Endodermal cell (in vitro differentiated cells): ENCODE measurements around the gene HRH1. TPM values are rescaled to one million over a fixed set of nuclear protein-coding genes. Genes with fewer than 3 reads are reported as not detected.

ENCODE experiments used
- DNase-seq: peaks from one replicate; pipeline ENCODE4 v3.0.0-alpha.2; 2017
- H3K27ac ChIP-seq: 2 replicates; pipeline ENCODE4 v1.5.1; 2013; ENCODE audit warnings: mild to moderate bottlenecking, low read depth, low read length, moderate library complexity
- H3K27me3 ChIP-seq: 2 replicates; pipeline ENCODE4 v1.6.1; 2013; ENCODE audit warnings: mild to moderate bottlenecking, low read length, moderate library complexity; ENCODE audit not compliant: insufficient read depth, control insufficient read depth, poor library complexity, severe bottlenecking
- H3K36me3 ChIP-seq: 2 replicates; pipeline ENCODE4 v1.7.0; 2013; ENCODE audit warnings: mild to moderate bottlenecking, low read length, moderate library complexity; ENCODE audit not compliant: control insufficient read depth, insufficient read depth
- H3K4me1 ChIP-seq: one replicate; pipeline ENCODE4 v1.7.0; 2013; ENCODE audit warnings: low read length; ENCODE audit not compliant: control insufficient read depth, insufficient read depth
- H3K4me3 ChIP-seq: 2 replicates; pipeline ENCODE4 v1.5.1; 2013; ENCODE audit warnings: mild to moderate bottlenecking, low read length, moderate library complexity
- H3K9ac ChIP-seq: 2 replicates; pipeline ENCODE4 v1.6.1; 2013; ENCODE audit warnings: mild to moderate bottlenecking, low read length, moderate library complexity; ENCODE audit not compliant: poor library complexity, severe bottlenecking; ENCODE audit errors: extremely low read depth
- H3K9me3 ChIP-seq: 2 replicates; pipeline ENCODE4 v1.6.1; 2013; ENCODE audit warnings: mild to moderate bottlenecking, low read length, moderate library complexity; ENCODE audit not compliant: control insufficient read depth
- H3K27ac Mint-ChIP-seq: 2 replicates; pipeline ENCODE4 v1.8.0; 2020; ENCODE audit warnings: mixed read lengths
- H3K27me3 Mint-ChIP-seq: 2 replicates; pipeline ENCODE4 v1.8.0; 2021; ENCODE audit warnings: mild to moderate bottlenecking, mixed read lengths; ENCODE audit not compliant: insufficient read depth
- H3K36me3 Mint-ChIP-seq: 2 replicates; pipeline ENCODE4 v1.8.0; 2020; ENCODE audit warnings: low read depth, mixed read lengths
- H3K4me1 Mint-ChIP-seq: 2 replicates; pipeline ENCODE4 v1.8.0; 2020; ENCODE audit warnings: mixed read lengths
- H3K4me3 Mint-ChIP-seq: 2 replicates; pipeline ENCODE4 v1.8.0; 2020; ENCODE audit warnings: mild to moderate bottlenecking, moderate library complexity, mixed read lengths
- H3K9me3 Mint-ChIP-seq: 2 replicates; pipeline ENCODE4 v1.8.0; 2020; ENCODE audit warnings: mild to moderate bottlenecking, mixed read lengths
- WGBS, 2 experiments: methylation state at CpG; one replicate each; pipeline versions ENCODE4 v1.1.5 to v1.1.7; 2013; ENCODE audit warnings: missing lambda C conversion rate in 2 of 2, mixed read lengths in 1 of 2; ENCODE audit not compliant: insufficient coverage in 1 of 2, insufficient read length in 1 of 2; 5-methylcytosine and 5-hydroxymethylcytosine counted together
- total RNA-seq, 2 donors: library from RNA; stranded (reverse); fragmentation: NEBNext Ultra II Directional in 1 of 2; extraction: Animal tissue kit (Norgen Biotek cat#: 25700) in 1 of 2; gene quantifications; 2 replicates in 1 of 2; 3 replicates in 1 of 2; pipeline ENCODE4 v1.2.1, GENCODE V29; 2021
- TF ChIP-seq, protein P1 (sequence below): fragments of 200-600 bp; sonication (generic); conservative IDR thresholded peaks from 2 replicates; pipeline ENCODE4 v1.5.0; 2021; ENCODE audit warnings: antibody characterized with exemption, mild to moderate bottlenecking

HRH1 gene
- total RNA-seq, 2 donors from 2014 or later: 0.13 TPM; not detected in 1

DNA sequence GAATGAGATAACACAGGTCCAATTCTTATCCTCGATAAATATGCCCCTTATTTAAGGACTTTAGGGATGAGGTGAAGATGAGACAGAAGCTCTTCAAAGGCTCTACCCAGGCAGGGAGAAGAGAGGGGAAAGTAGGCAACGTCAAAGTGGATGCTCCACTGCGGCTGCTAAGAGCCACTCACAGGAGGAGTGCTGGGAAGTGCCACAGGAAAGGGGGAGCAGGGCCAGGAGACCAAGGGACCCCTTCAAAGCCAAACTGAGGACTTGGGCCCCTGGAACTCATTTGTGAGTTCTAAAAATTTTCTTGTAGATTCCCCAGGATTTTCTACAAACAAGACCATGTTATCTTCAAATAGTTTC lies 70.6 kb downstream of the HRH1 start:
- DNase-seq: no peak
- Histone ChIP-seq H3K36me3 (no peaks in the 10 kb centered on the region), H3K9ac (no peak overlapping the region), H3K27me3 (no peaks in the 10 kb centered on the region), H3K9me3 (no peaks in the 10 kb centered on the region), H3K4me3 (no peak overlapping the region), H3K27ac (no peak overlapping the region), H3K4me1 (no peaks in the 10 kb centered on the region)
- H3K4me3 Mint-ChIP-seq: no peak overlapping the region
- H3K36me3 Mint-ChIP-seq: no peaks in the 10 kb centered on the region
- H3K27me3 Mint-ChIP-seq: peaks cover 2% of the 10 kb centered on the region
- no peaks in the 10 kb centered on the region for H3K9me3 Mint-ChIP-seq
- H3K27ac Mint-ChIP-seq: no peak overlapping the region
- 87 to 100% methylated on average over 3 of the region's 3 CpGs for WGBS, 2 experiments
- TF ChIP-seq, protein P1, sequence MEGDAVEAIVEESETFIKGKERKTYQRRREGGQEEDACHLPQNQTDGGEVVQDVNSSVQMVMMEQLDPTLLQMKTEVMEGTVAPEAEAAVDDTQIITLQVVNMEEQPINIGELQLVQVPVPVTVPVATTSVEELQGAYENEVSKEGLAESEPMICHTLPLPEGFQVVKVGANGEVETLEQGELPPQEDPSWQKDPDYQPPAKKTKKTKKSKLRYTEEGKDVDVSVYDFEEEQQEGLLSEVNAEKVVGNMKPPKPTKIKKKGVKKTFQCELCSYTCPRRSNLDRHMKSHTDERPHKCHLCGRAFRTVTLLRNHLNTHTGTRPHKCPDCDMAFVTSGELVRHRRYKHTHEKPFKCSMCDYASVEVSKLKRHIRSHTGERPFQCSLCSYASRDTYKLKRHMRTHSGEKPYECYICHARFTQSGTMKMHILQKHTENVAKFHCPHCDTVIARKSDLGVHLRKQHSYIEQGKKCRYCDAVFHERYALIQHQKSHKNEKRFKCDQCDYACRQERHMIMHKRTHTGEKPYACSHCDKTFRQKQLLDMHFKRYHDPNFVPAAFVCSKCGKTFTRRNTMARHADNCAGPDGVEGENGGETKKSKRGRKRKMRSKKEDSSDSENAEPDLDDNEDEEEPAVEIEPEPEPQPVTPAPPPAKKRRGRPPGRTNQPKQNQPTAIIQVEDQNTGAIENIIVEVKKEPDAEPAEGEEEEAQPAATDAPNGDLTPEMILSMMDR: no peak
- no peaks in the 10 kb centered on the region for H3K4me1 Mint-ChIP-seq

DNA sequence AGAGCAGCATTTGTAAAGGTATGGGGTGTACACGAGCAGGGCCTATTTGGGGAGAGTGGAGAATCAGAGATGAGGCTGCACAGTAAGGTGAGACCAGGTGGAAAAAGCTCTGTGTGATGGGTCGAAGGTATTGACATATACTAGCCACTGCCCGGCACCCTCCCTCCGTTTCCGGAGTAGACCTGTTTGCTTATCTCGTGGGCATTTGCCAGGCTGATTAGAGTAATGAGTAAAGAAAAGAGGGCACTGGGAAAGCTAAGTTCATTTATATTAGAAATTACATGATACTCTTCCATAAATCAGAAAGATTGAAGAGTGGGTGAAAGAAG lies 71.7 kb downstream of the HRH1 start:
- no peak overlapping the region for H3K27ac Mint-ChIP-seq
- Histone ChIP-seq H3K4me3 (no peak overlapping the region), H3K27me3 (no peaks in the 10 kb centered on the region), H3K4me1 (no peaks in the 10 kb centered on the region), H3K36me3 (no peaks in the 10 kb centered on the region), H3K9me3 (no peaks in the 10 kb centered on the region), H3K9ac (no peak overlapping the region), H3K27ac (no peak overlapping the region)
- DNase-seq: no peak
- H3K36me3 Mint-ChIP-seq: no peaks in the 10 kb centered on the region
- TF ChIP-seq, protein P1: no peak
- H3K27me3 Mint-ChIP-seq: peaks cover 4% of the 10 kb centered on the region
- 80 to 91% methylated on average over 3 to 6 of the region's 6 CpGs for WGBS, 2 experiments
- H3K9me3 Mint-ChIP-seq: no peaks in the 10 kb centered on the region
- H3K4me1 Mint-ChIP-seq: no peaks in the 10 kb centered on the region
- no peak overlapping the region for H3K4me3 Mint-ChIP-seq

DNA sequence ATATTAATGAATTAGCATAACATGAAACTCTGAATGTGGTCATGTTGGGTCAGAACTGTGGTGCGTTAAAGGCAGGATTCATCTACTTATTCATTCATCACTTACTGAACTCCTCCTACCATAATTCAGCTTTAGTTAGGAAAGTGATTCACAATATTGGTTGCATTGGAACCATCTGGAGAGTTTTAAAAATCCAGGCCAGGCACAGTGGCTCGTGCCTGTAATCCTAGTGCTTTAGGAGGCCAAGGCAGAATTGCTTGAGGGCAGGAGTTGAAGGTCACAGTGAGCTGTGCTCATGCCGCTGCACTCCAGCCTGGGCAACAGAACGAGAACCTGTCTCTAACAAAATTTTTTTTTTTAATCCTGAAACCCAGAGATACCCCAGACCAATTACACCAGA lies 73.7 kb downstream of the HRH1 start:
- no peaks in the 10 kb centered on the region for H3K36me3 Mint-ChIP-seq
- TF ChIP-seq, protein P1: no peak
- peaks cover 6% of the 10 kb centered on the region for H3K27me3 Mint-ChIP-seq

More for the DNA sequence above, 73.7 kb downstream of the HRH1 start:
- no peak for DNase-seq
- no peak overlapping the region for H3K4me3 Mint-ChIP-seq
- Histone ChIP-seq H3K27me3 (peaks cover 4% of the 10 kb centered on the region), H3K4me1 (no peaks in the 10 kb centered on the region), H3K36me3 (no peaks in the 10 kb centered on the region), H3K4me3 (no peak overlapping the region), H3K9me3 (no peaks in the 10 kb centered on the region), H3K9ac (no peak overlapping the region), H3K27ac (no peak overlapping the region)
- H3K9me3 Mint-ChIP-seq: no peaks in the 10 kb centered on the region
- no peaks in the 10 kb centered on the region for H3K4me1 Mint-ChIP-seq
- 75 to 92% methylated on average over 3 to 4 of the region's 4 CpGs for WGBS, 2 experiments
- no peak overlapping the region for H3K27ac Mint-ChIP-seq
